GM19043 (cell line): ENCODE data around the gene ADH4.
"Not testable (repeated sequence)": the region's sequence is repeated elsewhere in the genome, so short reads cannot be mapped to it uniquely, and the experiment has no call there.

ENCODE experiments used
- ATAC-seq: cut with Tn5 transposase; IDR thresholded peaks from one replicate; pipeline ENCODE4 v1.9.1; 2021; ENCODE audit warnings: low read depth; ENCODE audit not compliant: unreplicated experiment

Gene ADH4

DNA sequence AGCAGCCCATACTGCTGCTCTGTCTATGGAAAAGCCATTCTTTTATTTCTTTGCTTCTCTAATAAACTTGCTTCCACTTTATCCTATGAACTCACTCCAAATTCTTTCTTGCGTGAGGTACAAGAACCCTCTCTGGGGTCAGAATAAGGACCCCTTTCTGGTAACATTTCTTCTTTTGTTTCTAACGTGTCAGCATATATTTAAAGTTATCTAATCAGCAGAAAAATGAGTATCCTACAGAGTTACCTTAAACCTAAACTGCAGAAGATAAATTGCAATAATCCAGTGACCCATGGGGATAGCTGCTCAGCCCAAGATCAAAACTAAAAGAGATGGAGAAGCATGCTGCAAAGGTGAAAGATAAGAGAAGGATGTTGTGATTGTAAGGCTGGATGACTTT lies 59.5 kb downstream of the ADH4 start:
- ATAC-seq: no peak

DNA sequence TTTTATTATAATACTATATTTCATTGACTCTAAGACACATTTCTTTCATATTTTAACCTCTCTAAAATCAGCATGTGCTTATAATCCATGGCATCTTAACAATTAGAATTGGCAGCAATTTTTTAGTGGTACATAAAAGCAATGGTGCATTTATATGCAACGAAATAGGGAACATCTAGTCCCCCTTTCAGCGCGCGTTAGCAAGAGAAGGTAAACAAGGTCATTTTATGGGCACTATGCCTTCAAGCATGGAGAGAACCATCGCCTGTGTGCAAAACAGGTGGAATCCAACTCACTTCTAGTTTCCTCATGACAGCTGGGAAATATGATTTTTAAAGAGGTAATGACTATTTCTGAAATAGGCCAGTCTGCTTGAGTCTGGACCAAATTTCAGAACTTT lies 61.9 kb downstream of the ADH4 start:
- ATAC-seq: no peak

DNA sequence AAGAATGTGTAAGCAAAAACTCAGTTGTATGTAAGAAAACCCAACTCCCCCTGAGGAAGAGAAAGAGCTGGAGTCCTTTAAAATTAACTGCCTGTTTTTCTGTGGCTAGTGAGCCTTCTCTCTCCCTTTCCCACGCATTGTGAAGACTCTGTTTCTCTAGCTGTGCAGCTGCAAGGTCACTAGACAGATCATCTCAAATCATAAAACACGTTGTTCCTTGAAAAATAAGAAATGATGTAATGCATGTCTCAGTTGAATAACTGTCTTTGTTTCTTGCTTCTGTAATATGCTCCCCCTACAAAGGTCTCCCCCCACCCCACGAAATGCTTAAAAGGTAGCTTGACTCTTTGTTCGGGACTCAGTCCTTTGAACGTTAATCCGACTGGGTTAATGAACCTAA lies 63.2 kb downstream of the ADH4 start:
- not testable (repeated sequence) for ATAC-seq

DNA sequence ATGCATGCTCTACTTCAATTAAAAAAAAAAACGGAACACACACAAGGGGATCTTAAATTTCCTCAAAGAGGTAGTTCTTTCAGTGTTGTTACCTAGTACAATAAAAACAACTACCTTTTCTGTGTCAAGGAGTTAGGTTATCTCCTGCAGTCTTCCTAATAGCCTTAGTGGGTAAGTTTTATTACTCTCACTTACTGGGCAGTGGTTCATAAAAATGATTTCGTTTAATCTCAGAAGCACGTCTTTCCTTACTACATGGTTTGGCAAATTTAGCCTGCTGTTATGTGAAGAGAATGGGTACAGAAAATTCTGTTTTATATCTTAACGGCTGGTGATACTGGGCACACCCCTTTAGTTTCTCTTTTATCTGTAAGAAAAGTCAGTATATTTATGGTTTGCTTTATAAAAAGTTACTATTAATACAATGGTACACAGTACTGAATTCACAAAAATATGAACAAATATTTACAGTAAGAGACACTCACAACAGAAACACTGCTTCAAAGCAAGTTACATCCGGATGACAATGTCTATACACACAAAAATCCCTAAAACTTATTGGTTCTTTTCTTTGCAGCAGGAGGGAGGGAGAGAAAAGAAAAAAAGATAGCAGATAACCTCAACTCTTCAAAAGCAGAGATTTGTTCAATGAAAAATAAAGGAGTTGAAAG lies 64.3 kb downstream of the ADH4 start:
- ATAC-seq: no peak

DNA sequence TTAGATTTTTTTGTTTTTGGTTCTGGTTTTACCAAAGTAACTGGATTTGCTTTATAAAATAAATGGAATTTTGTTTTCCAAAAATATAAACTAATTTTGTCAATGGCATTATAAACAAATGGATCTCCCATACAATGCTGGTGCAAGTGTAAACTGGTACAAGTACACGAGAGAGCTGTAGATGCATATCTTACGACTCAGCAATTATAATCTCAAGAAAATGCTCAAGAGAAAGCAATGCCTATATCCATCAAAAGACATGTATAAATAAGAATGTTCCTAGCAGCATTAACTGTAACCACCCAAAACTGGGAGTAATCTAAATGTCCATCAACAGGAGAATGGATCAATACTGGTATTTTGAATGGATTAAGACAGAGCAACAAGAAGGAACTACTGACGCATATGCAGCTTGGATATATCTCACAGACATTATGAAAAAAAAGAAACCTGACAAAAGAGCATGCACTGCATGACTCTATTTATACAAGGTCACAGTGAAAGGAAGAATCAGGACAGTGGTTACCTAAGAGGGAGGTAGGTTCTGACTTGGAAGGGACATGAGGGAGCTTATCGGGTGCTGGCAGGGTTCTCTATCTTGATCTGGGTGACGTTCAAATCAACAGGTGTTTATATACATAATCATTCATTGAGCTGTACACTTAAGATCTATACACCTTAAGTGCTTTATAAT lies 65.0 kb downstream of the ADH4 start:
- ATAC-seq: no peak

DNA sequence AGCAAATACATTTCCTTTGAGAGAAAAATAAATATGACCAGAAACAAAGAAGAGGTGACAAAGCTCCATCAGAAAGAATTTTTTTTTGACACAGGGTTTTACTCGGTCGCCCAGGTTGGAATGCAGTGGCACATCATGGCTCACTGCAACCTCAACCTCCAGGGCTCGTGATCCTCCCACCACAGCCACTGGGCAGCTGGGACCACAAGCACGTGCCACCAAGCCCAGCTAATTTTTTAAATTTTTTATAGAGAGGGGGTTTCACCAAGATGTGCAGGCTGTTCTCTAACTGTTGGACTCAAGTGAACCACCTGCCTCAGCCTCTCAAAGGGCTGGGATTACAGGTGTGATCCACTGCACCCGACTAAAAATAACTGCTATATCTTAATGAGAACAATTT lies 65.8 kb downstream of the ADH4 start:
- ATAC-seq: no peak

DNA sequence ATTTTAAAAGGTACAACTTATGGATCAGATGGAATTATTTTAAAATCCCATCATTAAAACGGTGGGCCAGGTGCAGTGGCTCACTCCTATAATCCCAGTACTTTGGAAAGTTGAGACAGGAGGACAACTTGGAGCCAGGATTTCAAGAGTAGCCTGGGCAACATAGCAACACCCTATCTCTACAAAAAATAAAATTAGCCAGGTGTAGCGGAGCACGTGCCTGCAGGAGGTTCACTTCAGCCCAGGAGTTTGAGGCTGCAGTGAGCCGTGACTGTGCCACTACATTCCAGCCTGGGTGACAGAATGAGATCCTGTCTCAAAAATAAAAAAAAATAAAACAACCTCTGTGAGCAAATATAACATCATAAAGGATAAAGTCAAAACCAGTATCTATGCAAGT lies 66.9 kb downstream of the ADH4 start:
- ATAC-seq: no peak

DNA sequence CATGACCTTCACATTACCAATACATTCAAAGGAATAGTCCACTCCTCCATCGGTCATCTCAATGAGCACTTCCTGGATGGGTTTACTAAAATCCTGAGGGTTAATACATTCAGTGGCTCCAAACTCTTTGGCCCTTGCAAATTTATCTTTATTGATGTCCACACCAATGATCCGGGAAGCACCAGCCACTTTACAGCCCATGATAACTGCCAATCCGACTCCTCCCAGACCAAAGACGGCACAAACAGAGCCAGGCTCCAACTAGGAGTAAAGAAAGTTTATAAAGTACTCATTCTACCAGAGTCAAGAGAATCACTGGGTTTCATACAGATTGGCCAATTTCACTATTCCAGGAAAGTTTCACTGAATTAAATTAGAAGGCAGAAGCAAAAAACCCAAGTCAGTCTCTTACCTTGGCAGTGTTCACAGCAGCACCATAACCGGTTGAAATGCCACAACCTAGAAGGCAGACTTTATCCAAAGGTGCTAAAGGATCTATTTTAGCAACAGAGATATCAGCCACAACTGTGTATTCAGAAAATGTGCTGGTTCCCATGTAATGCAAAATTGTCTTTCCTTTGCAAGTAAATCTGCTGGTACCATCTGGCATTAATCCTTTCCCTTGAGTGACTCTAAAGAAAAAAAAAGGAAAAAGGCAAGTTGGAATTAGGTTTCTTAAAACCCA lies 67.7 kb downstream of the ADH4 start:
- ATAC-seq: no peak

DNA sequence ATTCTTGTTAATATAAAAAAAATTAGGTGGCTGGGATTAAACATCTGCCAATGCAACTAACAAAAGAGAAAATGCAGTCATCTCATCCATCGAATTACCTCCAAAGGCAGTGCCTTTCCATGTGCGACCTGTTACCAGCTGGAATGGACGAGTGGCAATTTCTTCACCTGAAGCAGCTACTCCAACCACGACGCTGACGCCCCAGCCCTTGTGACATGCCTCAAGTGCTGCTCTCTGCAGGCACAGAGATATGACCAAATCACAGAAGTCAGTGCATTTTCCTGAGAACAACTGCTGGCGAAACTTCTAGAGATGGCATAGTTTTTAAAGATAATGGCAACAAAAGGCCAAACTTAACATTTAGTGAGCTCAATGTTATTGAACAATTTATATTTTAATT lies 69.3 kb downstream of the ADH4 start:
- ATAC-seq: no peak
